Measurements from ENCODE around the gene LDAH.

LDAH gene

GRCh38 chr2:20656561-20656960 is 166.3 kb downstream of the LDAH start:
- no peak overlapping the region for H3K27ac ChIP-seq (ENCODE audit: low read depth, low read length)
- H3K4me1 ChIP-seq (ENCODE audit: control insufficient read depth in 1 of 2, insufficient read depth in 2 of 2, low read length in 2 of 2): peaks cover 2 to 7% of the 10 kb centered on the region in 2 donors
- no peaks in the 10 kb centered on the region for H3K9me3 ChIP-seq (ENCODE audit: control insufficient read depth in 1 of 2, low read length in 2 of 2)
- no peak overlapping the region for H3K9ac ChIP-seq (ENCODE audit: low read depth in 1 of 2, low read length in 2 of 2)
- H3K36me3 ChIP-seq (ENCODE audit: control insufficient read depth in 1 of 2, insufficient read depth in 2 of 2, low read length in 2 of 2): no peaks in the 10 kb centered on the region
- H3K4me3 ChIP-seq (ENCODE audit: low read depth in 1 of 2, low read length in 2 of 2): no peak overlapping the region
- peaks cover 8 to 12% of the 10 kb centered on the region in 2 donors for H3K27me3 ChIP-seq (ENCODE audit: control insufficient read depth in 1 of 2, insufficient read depth in 2 of 2, low read length in 2 of 2)

DNA sequence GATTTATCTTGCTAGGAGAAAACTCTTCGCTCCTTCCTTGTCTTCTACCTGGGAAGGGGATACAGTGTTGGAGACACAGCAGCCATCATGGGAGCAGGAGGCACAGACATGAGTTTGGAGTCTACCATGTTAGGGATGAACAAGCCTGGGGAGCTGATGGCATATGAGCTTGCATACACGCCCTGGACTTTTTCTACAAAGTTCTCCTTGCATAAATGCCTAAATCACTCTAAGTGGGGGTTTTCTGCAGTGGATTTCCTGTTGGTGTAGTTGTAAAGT is 168.4 kb downstream of the LDAH start:
- Histone ChIP-seq H3K9ac (ENCODE audit: low read depth in 1 of 2, low read length in 2 of 2) (no peak overlapping the region), H3K4me1 (ENCODE audit: control insufficient read depth in 1 of 2, insufficient read depth in 2 of 2, low read length in 2 of 2) (peaks cover 9 to 15% of the 10 kb centered on the region in 2 donors), H3K4me3 (ENCODE audit: low read depth in 1 of 2, low read length in 2 of 2) (no peak overlapping the region), H3K27me3 (ENCODE audit: control insufficient read depth in 1 of 2, insufficient read depth in 2 of 2, low read length in 2 of 2) (no peaks in the 10 kb centered on the region), H3K9me3 (ENCODE audit: control insufficient read depth in 1 of 2, low read length in 2 of 2) (no peaks in the 10 kb centered on the region), H3K27ac (ENCODE audit: low read depth, low read length) (no peak overlapping the region), H3K36me3 (ENCODE audit: control insufficient read depth in 1 of 2, insufficient read depth in 2 of 2, low read length in 2 of 2) (no peaks in the 10 kb centered on the region)

- no peak overlapping the region for H3K9ac ChIP-seq (ENCODE audit: low read depth in 1 of 2, low read length in 2 of 2)
- peaks cover 15 to 19% of the 10 kb centered on the region in 2 donors for H3K4me1 ChIP-seq (ENCODE audit: control insufficient read depth in 1 of 2, insufficient read depth in 2 of 2, low read length in 2 of 2)
- H3K9me3 ChIP-seq (ENCODE audit: control insufficient read depth in 1 of 2, low read length in 2 of 2): no peaks in the 10 kb centered on the region
- no peaks in the 10 kb centered on the region for H3K27me3 ChIP-seq (ENCODE audit: control insufficient read depth in 1 of 2, insufficient read depth in 2 of 2, low read length in 2 of 2)
- H3K36me3 ChIP-seq (ENCODE audit: control insufficient read depth in 1 of 2, insufficient read depth in 2 of 2, low read length in 2 of 2): no peaks in the 10 kb centered on the region
- H3K4me3 ChIP-seq (ENCODE audit: low read depth in 1 of 2, low read length in 2 of 2): no peak overlapping the region
- no peak overlapping the region for H3K27ac ChIP-seq (ENCODE audit: low read depth, low read length)
These were observed 169.0 kb downstream of the LDAH start for GRCh38 chr2:20653695-20654534.

DNA sequence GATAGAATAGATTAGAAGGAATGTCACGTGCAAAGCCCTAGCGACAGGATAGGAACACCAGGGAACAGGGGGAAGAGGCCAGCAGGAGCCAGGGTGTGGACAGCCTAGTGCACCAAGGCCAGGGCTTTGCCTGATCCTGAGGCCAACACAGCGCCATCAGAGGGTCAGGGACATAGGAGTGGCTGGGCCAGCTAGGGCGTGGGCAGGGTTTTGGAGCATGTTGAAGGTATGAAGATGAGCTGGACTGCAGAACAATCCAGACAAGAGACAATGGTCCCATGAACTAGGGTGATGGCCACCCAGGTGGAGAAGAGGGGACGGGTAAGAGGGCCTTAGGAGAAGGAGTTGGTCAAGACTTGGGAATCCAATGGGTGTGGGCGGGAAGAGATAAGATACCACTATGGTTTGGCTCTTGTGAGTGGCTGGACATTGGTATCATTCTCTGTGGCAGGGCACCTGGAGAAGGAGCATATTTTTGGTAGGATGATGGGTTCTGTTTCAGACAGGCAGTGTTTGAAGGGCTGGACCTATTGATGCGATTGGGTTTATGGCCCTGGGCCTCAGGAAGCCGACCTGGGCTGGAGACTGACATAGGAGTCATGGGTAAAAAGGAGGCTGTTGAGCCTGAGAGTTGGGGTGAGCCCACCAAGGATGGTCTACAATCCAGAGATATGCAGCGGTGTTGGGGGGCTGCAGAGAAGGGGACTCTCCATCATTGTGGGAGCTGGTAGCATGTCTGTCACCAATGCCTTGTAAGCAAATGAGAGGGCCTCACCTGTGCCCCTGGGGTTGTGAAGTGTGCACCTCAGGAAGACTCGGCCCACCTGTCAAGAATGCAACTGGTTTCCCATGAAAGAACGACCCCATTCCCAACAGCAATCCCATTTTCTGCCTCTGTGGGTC is 170.0 kb downstream of the LDAH start:
- Histone ChIP-seq H3K36me3 (ENCODE audit: control insufficient read depth in 1 of 2, insufficient read depth in 2 of 2, low read length in 2 of 2) (no peaks in the 10 kb centered on the region), H3K4me3 (ENCODE audit: low read depth in 1 of 2, low read length in 2 of 2) (no peak overlapping the region), H3K27me3 (ENCODE audit: control insufficient read depth in 1 of 2, insufficient read depth in 2 of 2, low read length in 2 of 2) (no peaks in the 10 kb centered on the region), H3K27ac (ENCODE audit: low read depth, low read length) (no peak overlapping the region), H3K9ac (ENCODE audit: low read depth in 1 of 2, low read length in 2 of 2) (no peak overlapping the region), H3K9me3 (ENCODE audit: control insufficient read depth in 1 of 2, low read length in 2 of 2) (no peaks in the 10 kb centered on the region), H3K4me1 (ENCODE audit: control insufficient read depth in 1 of 2, insufficient read depth in 2 of 2, low read length in 2 of 2) (peaks cover 25 to 26% of the 10 kb centered on the region in 2 donors)

DNA sequence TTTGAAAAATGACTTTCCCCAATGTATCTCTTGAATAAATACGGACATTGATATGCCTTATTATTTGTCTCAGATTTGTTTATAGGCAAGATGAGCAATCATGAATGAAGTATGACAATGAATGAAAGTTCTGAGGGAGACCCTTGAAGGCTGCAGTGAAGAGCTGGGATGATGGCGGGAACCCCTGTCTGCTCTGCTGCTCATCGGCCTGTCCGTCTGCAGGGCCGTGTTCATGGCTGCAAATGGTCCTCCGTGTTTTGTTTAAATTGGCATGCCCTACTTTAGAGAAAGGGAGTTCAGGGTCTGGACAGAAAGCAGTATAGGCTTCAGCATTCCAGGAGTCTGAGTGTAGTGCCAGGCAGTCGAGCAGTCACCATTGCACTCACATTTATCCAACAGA is 170.8 kb downstream of the LDAH start:
- Histone ChIP-seq H3K9me3 (ENCODE audit: control insufficient read depth in 1 of 2, low read length in 2 of 2) (no peaks in the 10 kb centered on the region), H3K4me1 (ENCODE audit: control insufficient read depth in 1 of 2, insufficient read depth in 2 of 2, low read length in 2 of 2) (peaks cover 26 to 28% of the 10 kb centered on the region in 2 donors), H3K27ac (ENCODE audit: low read depth, low read length) (no peak overlapping the region), H3K4me3 (ENCODE audit: low read depth in 1 of 2, low read length in 2 of 2) (no peak overlapping the region), H3K36me3 (ENCODE audit: control insufficient read depth in 1 of 2, insufficient read depth in 2 of 2, low read length in 2 of 2) (no peaks in the 10 kb centered on the region), H3K27me3 (ENCODE audit: control insufficient read depth in 1 of 2, insufficient read depth in 2 of 2, low read length in 2 of 2) (no peaks in the 10 kb centered on the region), H3K9ac (ENCODE audit: low read depth in 1 of 2, low read length in 2 of 2) (no peak overlapping the region)

DNA sequence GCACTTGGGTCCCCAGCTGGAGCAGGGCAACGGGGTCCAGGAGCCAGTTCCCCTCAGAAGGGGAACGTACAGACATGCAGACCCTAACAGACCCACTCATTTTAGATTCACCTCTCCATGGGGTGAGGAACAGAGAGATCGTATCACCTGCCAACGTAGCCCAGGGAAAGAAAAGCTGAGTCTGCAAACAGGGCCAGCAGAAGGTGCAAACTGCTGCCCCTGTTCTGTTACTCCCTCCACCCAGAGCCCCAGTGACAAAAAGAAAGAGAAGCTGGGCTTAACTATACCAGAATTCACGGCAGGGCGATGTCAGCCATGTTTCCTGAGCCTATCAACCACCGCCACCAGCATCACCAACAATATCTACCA is 171.2 kb downstream of the LDAH start:
- Histone ChIP-seq H3K9ac (ENCODE audit: low read depth in 1 of 2, low read length in 2 of 2) (peak overlapping the region; percentile 85 to 88), H3K27me3 (ENCODE audit: control insufficient read depth in 1 of 2, insufficient read depth in 2 of 2, low read length in 2 of 2) (no peaks in the 10 kb centered on the region), H3K27ac (ENCODE audit: low read depth, low read length) (no peak overlapping the region), H3K4me1 (ENCODE audit: control insufficient read depth in 1 of 2, insufficient read depth in 2 of 2, low read length in 2 of 2) (peaks cover 26 to 28% of the 10 kb centered on the region in 2 donors), H3K9me3 (ENCODE audit: control insufficient read depth in 1 of 2, low read length in 2 of 2) (no peaks in the 10 kb centered on the region), H3K4me3 (ENCODE audit: low read depth in 1 of 2, low read length in 2 of 2) (peak overlapping the region; percentile 89 to 93), H3K36me3 (ENCODE audit: control insufficient read depth in 1 of 2, insufficient read depth in 2 of 2, low read length in 2 of 2) (peaks cover 0 to 1% of the 10 kb centered on the region in 2 donors)

DNA sequence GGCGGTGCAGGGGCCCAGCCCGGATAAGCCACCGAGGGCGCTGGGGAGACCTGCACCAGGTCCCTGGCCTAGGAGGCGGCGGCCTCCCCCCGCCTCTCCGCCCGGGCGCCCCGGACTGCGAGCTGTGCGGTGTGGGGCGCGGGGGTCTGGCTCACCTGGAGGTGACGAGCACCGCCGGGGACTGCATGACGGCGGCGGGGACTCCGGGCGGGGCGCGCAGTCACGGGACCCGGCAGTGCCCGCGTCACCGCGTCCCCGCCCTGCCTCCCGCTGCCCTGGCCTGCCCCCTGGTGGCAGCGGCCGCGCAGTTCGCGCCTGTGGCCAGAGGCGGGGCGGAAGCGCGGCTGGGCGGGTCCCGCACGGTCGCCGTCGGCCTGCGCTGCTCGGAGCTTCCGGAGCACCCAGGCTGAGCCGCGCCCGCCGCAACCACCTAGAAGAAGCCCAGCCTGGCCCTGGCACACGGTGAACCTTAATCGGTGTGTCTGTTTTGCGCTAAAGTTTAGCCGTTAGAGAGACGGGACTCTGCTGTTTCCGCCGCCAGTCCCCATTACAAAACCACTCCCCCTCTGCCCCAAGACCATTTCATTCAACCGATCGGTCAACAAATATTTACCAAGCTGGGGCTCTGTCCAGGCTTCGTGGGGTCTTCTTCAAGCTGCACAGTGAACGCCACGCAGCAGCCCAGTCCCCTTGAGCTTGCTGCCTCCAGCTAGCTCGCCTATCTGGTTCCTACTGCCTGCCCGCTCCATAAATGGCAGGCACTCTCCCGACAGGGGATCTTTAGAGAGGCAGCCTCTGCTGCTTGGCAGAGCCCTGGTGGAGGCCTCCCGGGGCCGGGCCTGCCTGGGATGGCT is 171.8 kb downstream of the LDAH start, which contains the start of gene HS1BP3:
Gene HS1BP3, minus strand, starts transcription at position 222 of the 854 bp plus-strand sequence. Its CDS starts 35 bp downstream, at position 187.
- Histone ChIP-seq H3K36me3 (ENCODE audit: control insufficient read depth in 1 of 2, insufficient read depth in 2 of 2, low read length in 2 of 2) (peaks cover 0 to 8% of the 10 kb centered on the region in 2 donors), H3K4me3 (ENCODE audit: low read depth in 1 of 2, low read length in 2 of 2) (peak within 1 kb of the TSS; percentile 89 to 93), H3K9me3 (ENCODE audit: control insufficient read depth in 1 of 2, low read length in 2 of 2) (no peaks in the 10 kb centered on the region), H3K9ac (ENCODE audit: low read depth in 1 of 2, low read length in 2 of 2) (peak within 1 kb of the TSS; percentile 88 to 98), H3K27ac (ENCODE audit: low read depth, low read length) (peak within 1 kb of the TSS; percentile 71), H3K27me3 (ENCODE audit: control insufficient read depth in 1 of 2, insufficient read depth in 2 of 2, low read length in 2 of 2) (no peaks in the 10 kb centered on the region), H3K4me1 (ENCODE audit: control insufficient read depth in 1 of 2, insufficient read depth in 2 of 2, low read length in 2 of 2) (peaks cover 26 to 28% of the 10 kb centered on the region in 2 donors)

DNA sequence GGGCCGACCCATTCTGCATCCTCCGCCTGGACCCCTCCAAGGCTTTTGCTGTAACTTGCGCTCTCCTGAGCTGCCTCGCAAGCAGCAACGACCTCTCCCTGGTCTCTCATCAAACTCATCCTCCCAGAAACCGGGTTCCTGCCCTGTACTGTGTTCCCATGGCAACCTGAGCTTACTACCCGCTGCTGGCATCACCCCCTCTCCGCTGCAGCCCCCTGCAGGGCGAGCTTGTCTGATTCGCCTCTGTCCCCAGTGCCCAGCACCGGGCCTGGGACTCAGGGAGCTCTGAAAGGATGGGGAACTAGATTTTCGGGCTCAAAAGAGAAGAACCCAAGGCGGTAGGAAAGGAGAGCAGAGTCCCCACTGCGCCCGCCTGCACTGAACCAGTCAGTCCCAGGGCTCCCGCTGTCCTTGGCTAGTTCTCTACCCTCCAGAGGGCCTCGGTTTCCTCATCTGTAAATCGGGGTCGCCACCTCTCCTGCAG is 172.5 kb downstream of the LDAH start:
- Histone ChIP-seq H3K36me3 (ENCODE audit: control insufficient read depth in 1 of 2, insufficient read depth in 2 of 2, low read length in 2 of 2) (peaks cover 0 to 9% of the 10 kb centered on the region in 2 donors), H3K9ac (ENCODE audit: low read depth in 1 of 2, low read length in 2 of 2) (peak overlapping the region; percentile 86 to 98), H3K9me3 (ENCODE audit: control insufficient read depth in 1 of 2, low read length in 2 of 2) (no peaks in the 10 kb centered on the region), H3K27me3 (ENCODE audit: control insufficient read depth in 1 of 2, insufficient read depth in 2 of 2, low read length in 2 of 2) (no peaks in the 10 kb centered on the region), H3K27ac (ENCODE audit: low read depth, low read length) (peak overlapping the region; percentile 71), H3K4me3 (ENCODE audit: low read depth in 1 of 2, low read length in 2 of 2) (peak overlapping the region; percentile 89 to 93), H3K4me1 (ENCODE audit: control insufficient read depth in 1 of 2, insufficient read depth in 2 of 2, low read length in 2 of 2) (peaks cover 26 to 28% of the 10 kb centered on the region in 2 donors)

DNA sequence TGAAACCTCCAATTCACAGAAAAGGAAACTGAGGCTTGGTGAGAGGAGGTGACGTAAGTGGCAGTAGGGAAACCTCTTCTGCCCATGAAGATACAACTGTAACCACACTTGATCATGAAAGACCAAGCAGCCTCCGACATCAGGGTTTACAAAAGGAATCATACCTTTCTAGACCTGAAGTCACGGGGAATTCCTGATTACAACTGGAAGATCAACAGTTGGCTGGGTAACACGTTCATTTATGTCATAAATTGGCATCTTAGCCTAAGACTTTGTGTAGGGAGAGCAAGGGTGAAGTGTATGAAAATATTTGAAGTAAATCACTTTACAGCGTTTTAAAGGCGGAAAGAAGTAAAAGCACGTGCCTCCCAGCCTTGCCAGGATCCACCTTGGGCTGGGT is 172.9 kb downstream of the LDAH start:
- peaks cover 26 to 28% of the 10 kb centered on the region in 2 donors for H3K4me1 ChIP-seq (ENCODE audit: control insufficient read depth in 1 of 2, insufficient read depth in 2 of 2, low read length in 2 of 2)
- peak overlapping the region; percentile 86 to 98 for H3K9ac ChIP-seq (ENCODE audit: low read depth in 1 of 2, low read length in 2 of 2)
- no peaks in the 10 kb centered on the region for H3K27me3 ChIP-seq (ENCODE audit: control insufficient read depth in 1 of 2, insufficient read depth in 2 of 2, low read length in 2 of 2)
- H3K4me3 ChIP-seq (ENCODE audit: low read depth in 1 of 2, low read length in 2 of 2): peak overlapping the region; percentile 89 to 93
- peaks cover 4 to 14% of the 10 kb centered on the region in 2 donors for H3K36me3 ChIP-seq (ENCODE audit: control insufficient read depth in 1 of 2, insufficient read depth in 2 of 2, low read length in 2 of 2)
- H3K9me3 ChIP-seq (ENCODE audit: control insufficient read depth in 1 of 2, low read length in 2 of 2): no peaks in the 10 kb centered on the region
- H3K27ac ChIP-seq (ENCODE audit: low read depth, low read length): no peak overlapping the region

Data from duodenal mucosa (tissue), 2 donors.